Thoracic aorta (tissue), 2 donors: ENCODE measurements around the gene POU2F1. TPM values are rescaled to one million over a fixed set of nuclear protein-coding genes. Genes with fewer than 3 reads are reported as not detected.

Experiments
- ATAC-seq: fragments of 150-250 bp; one replicate; pipeline ENCODE4 v1.8.0; 2017; ENCODE audit warnings: low read depth; ENCODE audit not compliant: insufficient number of reproducible peaks, low FRiP score
- DNase-seq: peaks from one replicate; pipeline ENCODE4 v3.0.0-alpha.2; 2020; ENCODE audit warnings: low spot score
- H3K27ac ChIP-seq, 2 donors: fragments of 200-600 bp; sonication (generic); 1 replicate in 1 of 2; 2 replicates in 1 of 2; pipeline ENCODE4 v1.5.1; 2016; ENCODE audit warnings: mild to moderate bottlenecking in 2 of 2, moderate library complexity in 2 of 2
- H3K27me3 ChIP-seq: fragments of 200-600 bp; sonication (generic); replicated peaks from 2 replicates; pipeline ENCODE4 v1.6.0; 2016; ENCODE audit warnings: mild to moderate bottlenecking; ENCODE audit not compliant: insufficient read depth
- H3K36me3 ChIP-seq: fragments of 200-600 bp; sonication (generic); one replicate; pipeline ENCODE4 v1.5.1; 2016
- H3K4me1 ChIP-seq, 2 donors: fragments of 200-600 bp; sonication (generic); 1 replicate in 1 of 2; 2 replicates in 1 of 2; pipeline versions ENCODE4 v1.5.1 to v1.6.0; 2016; ENCODE audit warnings: low read depth in 2 of 2, mild to moderate bottlenecking in 1 of 2; ENCODE audit not compliant: control insufficient read depth in 1 of 2
- H3K4me3 ChIP-seq: fragments of 200-600 bp; sonication (generic); 2 replicates; pipeline ENCODE4 v1.5.1; 2016; ENCODE audit warnings: mild to moderate bottlenecking
- H3K9me3 ChIP-seq: fragments of 200-600 bp; sonication (generic); 2 replicates; pipeline ENCODE4 v1.5.1; 2016
- total RNA-seq, 2 donors: library from RNA; depleted of rRNA; stranded (reverse); fragments of >200 nt; gene quantifications; one replicate each; pipeline versions ENCODE4 v1.1.0 to v1.2.3, GENCODE V29; 2016
- TF ChIP-seq, protein P1 (sequence below): fragments of 200-600 bp; sonication (generic); IDR thresholded peaks from one replicate; pipeline ENCODE4 v1.5.1; 2019; ENCODE audit warnings: antibody characterized with exemption

The POU2F1 gene
- total RNA-seq, 2 donors from 2014 or later: 15.3 to 25.5 TPM

DNA sequence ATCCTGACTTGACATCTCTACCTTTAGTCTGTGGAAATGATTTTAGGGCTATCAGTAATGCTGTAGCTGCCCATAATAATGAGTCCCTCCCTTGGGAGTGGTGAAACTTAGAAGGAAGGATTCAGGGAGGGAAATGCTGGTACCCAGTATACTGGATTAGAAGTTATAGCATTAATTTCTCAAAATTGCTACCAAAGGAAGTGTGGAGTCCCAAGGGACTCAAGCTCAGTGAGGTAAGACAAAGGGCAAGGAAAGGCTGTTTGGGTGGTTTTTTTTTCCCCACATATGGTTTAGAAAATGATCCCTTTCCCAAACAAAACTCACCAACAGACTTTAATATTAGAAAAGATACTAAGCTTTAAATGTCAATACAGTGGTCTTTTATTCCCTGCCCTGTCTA lies 197.7 kb downstream of the POU2F1 start:
- Histone ChIP-seq H3K4me3 (no peak overlapping the region), H3K36me3 (peaks cover 3% of the 10 kb centered on the region), H3K27ac (no peak overlapping the region), H3K27me3 (no peaks in the 10 kb centered on the region), H3K9me3 (no peaks in the 10 kb centered on the region), H3K4me1 (no peaks in the 10 kb centered on the region)
- DNase-seq (no peak), ATAC-seq (no peak)
- TF ChIP-seq, protein P1, sequence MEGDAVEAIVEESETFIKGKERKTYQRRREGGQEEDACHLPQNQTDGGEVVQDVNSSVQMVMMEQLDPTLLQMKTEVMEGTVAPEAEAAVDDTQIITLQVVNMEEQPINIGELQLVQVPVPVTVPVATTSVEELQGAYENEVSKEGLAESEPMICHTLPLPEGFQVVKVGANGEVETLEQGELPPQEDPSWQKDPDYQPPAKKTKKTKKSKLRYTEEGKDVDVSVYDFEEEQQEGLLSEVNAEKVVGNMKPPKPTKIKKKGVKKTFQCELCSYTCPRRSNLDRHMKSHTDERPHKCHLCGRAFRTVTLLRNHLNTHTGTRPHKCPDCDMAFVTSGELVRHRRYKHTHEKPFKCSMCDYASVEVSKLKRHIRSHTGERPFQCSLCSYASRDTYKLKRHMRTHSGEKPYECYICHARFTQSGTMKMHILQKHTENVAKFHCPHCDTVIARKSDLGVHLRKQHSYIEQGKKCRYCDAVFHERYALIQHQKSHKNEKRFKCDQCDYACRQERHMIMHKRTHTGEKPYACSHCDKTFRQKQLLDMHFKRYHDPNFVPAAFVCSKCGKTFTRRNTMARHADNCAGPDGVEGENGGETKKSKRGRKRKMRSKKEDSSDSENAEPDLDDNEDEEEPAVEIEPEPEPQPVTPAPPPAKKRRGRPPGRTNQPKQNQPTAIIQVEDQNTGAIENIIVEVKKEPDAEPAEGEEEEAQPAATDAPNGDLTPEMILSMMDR: no peak

- Histone ChIP-seq H3K36me3 (peaks cover under 1% of the 10 kb centered on the region), H3K4me3 (no peak overlapping the region), H3K9me3 (no peaks in the 10 kb centered on the region), H3K27ac (no peak overlapping the region), H3K27me3 (no peaks in the 10 kb centered on the region), H3K4me1 (no peaks in the 10 kb centered on the region)
- ATAC-seq (no peak), DNase-seq (no peak)
- TF ChIP-seq, protein P1: no peak
Measured at GRCh38 chr1:167419245-167419644, 198.6 kb downstream of the POU2F1 start.

DNA sequence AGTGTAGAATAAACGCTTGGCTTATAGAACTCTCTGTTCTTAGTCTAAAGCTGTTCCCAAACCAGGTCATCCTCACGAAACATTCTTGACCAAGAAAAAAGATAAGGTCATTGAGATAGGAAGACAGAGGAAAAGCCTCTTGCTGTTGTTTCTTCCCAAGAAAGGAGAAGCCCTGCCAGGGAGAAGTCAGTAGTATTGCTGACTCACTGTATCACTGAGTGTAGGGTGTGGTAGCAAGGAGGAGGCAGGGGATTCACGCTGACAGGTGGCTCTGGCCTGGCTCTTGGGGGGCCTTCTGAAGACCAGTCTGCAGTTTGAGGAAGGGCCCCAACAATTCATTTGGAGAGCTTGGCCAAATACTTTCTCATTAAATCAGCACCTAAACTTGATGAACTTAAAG lies 199.8 kb downstream of the POU2F1 start:
- Histone ChIP-seq H3K4me1 (no peaks in the 10 kb centered on the region), H3K9me3 (no peaks in the 10 kb centered on the region), H3K4me3 (no peak overlapping the region), H3K27me3 (no peaks in the 10 kb centered on the region), H3K27ac (no peak overlapping the region), H3K36me3 (no peaks in the 10 kb centered on the region)
- TF ChIP-seq, protein P1: no peak
- DNase-seq (no peak), ATAC-seq (no peak)

- no peak overlapping the region for H3K4me3 ChIP-seq
- no peaks in the 10 kb centered on the region for H3K27me3 ChIP-seq
- H3K36me3 ChIP-seq: no peaks in the 10 kb centered on the region
- no peaks in the 10 kb centered on the region for H3K9me3 ChIP-seq
- TF ChIP-seq, protein P1: no peak
- no peak overlapping the region for H3K27ac ChIP-seq
- DNase-seq (no peak), ATAC-seq (no peak)
- no peaks in the 10 kb centered on the region for H3K4me1 ChIP-seq
Measured at GRCh38 chr1:167423684-167424619, 203.3 kb downstream of the POU2F1 start.

DNA sequence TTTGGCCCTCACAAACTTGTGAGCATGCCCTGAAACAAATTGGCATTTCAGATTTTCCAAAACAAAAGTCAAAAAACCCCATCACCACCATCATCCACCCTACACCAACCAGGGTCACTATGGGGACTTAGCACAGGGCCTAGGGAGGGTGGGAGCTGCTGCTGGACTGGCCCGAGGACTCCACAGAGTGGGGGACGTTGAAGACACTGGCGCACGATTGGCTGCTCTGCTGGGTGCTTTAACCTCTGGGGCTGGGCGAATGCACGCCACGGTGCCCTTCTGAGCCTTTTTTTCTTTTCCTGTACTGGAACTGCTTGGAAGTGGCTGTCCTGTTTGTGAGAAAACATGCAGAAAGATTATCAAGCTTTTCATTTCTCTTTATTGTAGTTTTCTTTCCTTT lies 204.8 kb downstream of the POU2F1 start:
- ATAC-seq (no peak), DNase-seq (no peak)
- TF ChIP-seq, protein P1: no peak
- no peak overlapping the region for H3K27ac ChIP-seq
- H3K4me3 ChIP-seq: no peak overlapping the region
- no peaks in the 10 kb centered on the region for H3K36me3 ChIP-seq
- no peaks in the 10 kb centered on the region for H3K4me1 ChIP-seq
- H3K27me3 ChIP-seq: no peaks in the 10 kb centered on the region
- no peaks in the 10 kb centered on the region for H3K9me3 ChIP-seq
